ENCODE measurements around the gene SHISA7.

Gene SHISA7

GRCh38 chr19:55443045-55443823 is at the start of gene SHISA7:
TSS of gene SHISA7 (minus strand) at chr19:55443300. CDS start at chr19:55442863, 437 bp downstream.
- no peak for DNase-seq (ENCODE audit: low read depth, low spot score)

GRCh38 chr19:55492362-55492944 is 49.4 kb upstream of the SHISA7 start:
- DNase-seq (ENCODE audit: low read depth, low spot score) = no peak

- no peak for DNase-seq (ENCODE audit: low read depth, low spot score)
Measured at GRCh38 chr19:55491546-55492360, 48.7 kb upstream of the SHISA7 start.

DNA sequence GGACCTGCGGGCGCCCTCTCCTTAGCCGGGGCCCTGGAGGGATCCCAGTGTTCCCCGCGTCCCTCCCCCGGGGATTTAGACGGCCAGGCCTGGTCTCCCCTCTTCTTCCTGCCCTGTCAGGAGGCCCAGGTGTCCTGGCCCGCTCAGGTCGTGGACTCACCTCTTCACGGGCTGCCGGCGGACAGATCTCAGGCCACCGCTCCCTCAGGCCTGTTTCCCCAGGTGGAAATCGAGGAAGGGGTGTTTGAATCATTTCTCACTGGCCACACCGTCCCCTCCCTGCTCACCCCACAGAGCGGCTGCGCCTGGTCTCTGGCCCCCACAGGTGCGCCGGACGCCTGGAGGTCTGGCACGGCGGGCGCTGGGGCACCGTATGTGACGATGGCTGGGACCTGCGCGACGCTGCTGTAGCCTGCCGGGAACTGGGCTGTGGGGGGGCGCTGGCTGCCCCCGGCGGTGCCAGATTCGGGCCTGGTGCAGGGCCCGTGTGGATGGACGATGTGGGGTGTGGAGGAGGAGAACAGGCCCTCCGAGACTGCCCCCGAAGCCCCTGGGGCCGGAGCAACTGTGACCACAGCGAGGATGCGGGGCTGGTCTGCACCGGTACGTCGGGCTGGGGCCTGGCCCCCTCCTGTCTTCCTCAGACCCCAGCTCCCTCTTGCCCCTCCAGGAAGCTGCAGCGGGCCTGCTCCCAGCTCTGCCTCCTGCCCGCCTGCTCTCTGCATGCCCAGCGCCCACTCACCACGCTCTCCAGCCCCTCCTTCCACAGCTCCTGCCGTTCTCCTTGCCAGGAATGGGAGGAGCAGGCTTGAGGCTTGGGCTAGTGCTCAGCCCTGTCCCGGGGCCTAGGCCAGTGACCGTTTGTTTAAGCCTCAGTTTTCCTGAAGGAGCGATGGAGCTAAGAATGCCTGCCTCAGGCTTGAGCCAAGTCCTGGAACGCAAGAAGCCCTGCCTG is 47.7 kb upstream of the SHISA7 start:
- DNase-seq (ENCODE audit: low read depth, low spot score) = no peak

GRCh38 chr19:55489711-55490477 is 46.8 kb upstream of the SHISA7 start:
- no peak for DNase-seq (ENCODE audit: low read depth, low spot score)

GRCh38 chr19:55488986-55489710 is 46.0 kb upstream of the SHISA7 start:
- no peak for DNase-seq (ENCODE audit: low read depth, low spot score)

DNA sequence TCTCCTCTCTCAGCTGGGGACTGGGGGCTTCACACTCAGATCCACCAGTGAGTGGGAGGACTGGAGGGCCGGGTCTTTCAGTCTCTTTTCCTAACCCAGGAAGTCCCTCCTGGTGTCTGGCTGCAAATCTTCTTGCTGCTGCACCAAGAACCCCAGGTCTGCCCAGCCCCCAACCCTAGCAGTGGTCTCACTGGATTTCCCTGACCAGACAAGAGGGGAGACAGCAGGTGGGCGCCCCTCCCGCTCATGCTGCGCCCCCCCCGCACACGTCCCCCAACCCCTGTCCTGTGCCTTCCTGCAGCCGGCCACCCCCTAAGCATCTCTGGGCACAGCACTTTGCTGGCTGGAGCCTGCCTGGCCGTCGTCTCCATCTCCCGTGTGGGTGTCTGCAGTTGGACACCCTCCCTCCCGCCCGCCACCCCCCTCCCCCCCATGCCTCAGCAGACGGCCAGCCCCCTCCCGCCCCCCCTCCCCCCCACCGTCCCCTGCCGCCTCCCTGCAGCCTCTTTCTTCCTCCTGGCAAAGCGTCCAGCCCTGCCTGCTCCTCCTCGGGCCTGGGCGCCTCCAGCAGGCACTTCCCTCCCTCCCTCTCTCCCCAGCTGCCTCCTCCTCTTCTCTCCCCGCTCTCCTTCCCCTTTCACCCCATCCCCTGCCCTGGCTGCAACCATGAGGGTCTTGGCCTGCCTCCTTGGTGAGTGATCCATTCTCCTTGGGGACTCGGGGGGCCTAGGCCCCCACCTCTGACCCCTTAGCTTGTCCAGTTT is 45.0 kb upstream of the SHISA7 start, which contains the start of gene SSC5D:
Gene SSC5D (plus strand): TSS at position 513 of the 764 bp plus-strand sequence. CDS start 154 bp downstream, at position 667.
- no peak for DNase-seq (ENCODE audit: low read depth, low spot score)

DNA sequence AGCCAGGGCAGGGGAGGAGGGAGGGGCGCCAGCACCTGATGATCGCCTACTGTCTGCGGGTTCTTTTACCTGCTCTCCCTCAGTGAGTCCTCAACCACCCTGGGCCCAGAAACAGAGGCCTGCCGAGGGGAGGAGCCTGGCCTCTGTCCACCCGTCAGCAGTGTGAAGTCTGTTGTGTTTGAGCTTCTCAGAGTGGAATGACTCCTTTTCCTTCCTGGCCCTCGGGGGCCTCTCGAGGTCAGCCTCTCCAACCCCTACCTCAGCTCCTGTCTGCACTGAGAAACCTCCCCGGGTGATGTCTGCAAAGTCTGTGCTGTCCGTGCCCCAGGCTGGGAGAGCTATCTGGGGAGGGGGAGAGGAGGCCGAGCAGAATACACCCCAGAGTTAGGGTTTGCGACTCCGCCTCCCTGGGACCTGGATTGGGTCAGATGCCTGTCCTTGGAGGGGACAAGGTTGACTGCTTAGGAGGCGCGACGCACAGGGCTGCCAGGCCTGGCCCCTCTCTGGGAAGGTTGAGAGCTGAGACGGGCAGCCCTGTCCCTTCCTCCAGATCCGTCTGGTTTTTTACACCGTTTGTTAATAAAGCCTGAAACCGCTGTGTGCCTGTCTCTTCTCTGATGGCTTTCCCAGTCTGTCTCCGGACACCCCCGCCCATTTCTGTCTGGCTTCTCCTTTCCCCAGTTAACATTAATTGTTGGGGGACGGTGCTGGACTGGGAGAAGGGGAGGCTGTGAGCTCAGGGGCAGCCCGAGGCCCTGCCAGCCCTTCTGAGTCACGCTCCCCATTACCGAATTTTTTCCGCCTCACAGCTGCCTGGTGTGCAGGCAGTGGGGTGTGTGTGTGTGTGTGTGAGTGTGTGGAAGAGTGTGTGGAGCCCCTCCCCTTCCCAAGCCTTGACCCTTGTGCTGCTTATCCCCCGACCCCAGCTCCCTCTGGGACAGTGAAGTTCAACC is 44.1 kb upstream of the SHISA7 start:
- peak; percentile 92 for DNase-seq (ENCODE audit: low read depth, low spot score)

DNA sequence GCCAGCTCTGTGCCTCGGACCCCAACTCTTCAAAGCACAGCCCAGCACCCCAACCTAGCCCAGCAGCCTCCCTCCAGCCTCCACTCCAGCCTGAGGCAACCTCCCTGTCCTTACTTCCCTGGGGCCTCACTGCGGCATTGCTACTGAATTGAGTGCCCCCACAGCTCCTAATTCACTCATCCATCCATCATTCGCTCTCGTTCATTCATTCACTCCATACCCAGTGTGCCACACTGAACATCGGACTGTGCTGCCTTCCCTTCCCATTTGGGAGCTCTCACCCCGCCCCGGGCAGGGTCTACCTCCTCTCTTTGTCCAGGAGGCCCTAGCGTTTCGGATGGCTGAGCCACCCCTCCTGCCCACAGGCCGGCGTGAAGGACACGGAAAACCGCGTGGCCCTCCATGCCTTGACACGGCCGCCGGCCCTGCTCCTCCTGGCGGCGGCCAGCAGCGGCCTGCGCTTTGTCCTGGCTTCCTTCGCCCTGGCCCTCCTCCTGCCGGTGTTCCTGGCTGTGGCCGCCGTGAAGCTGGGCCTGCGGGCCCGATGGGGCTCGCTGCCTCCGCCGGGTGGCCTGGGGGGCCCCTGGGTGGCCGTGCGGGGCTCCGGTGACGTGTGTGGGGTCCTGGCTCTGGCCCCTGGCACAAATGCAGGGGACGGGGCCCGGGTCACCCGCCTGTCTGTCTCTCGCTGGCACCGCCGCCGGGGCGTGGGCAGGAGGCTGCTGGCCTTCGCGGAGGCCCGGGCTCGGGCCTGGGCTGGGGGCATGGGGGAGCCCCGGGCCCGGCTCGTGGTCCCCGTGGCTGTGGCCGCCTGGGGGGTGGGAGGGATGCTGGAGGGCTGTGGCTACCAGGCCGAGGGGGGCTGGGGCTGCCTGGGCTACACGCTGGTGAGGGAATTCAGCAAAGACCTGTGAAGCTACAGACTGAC is 43.2 kb upstream of the SHISA7 start:
- DNase-seq (ENCODE audit: low read depth, low spot score) = peak; percentile 60

- DNase-seq (ENCODE audit: low read depth, low spot score) = no peak
Measured at GRCh38 chr19:55485439-55486011, 42.4 kb upstream of the SHISA7 start.

DNA sequence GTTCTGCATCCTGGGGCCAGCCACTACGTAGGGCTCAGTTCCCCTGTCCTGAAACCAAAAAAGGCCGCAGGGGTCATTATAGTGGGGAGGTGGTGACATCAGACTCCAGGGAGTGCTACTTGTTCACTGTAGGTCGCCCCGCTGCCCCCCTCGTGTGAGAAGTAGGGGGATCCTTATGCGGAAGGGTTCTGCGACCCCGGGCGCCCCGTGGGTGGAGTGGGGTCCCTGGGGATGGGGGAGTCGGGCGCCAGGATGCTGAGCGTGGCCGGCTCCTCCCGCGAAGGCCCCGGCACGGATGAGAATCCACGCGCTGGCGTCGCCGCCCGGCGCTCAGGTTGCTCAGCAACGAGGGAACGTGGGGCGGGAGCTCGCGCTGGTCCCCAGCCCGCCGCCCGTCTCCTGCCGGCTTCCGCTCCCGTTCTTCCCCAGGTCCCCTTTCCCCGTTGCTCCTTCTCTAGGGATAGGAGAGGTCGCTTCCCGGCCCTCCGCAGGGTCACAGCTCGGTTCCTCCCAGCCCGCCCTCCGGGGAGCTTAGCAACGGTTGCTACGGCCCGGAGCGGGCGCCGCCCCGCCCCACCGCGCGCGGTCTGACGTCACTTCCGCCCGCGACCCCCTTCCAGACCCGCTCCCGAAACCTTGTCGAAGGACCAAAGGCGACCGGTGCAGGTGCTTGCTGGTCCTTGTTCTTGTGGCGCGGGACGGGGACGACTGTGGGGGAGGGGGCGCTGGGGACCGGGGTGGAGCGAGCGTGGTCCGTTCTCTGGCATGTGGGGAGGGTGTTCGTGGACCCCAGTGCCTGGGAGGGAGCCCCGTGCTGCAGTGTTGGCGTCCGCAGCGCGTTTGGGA is 41.7 kb upstream of the SHISA7 start, which contains the start of gene NAT14:
Gene NAT14 (plus strand): TSS at position 596 of the 846 bp plus-strand sequence. CDS start 521 bp downstream, outside the sequence.
- DNase-seq (ENCODE audit: low read depth, low spot score) = peak; percentile 93

- DNase-seq (ENCODE audit: low read depth, low spot score) = peak; percentile 71
Measured at GRCh38 chr19:55483706-55484592, 40.8 kb upstream of the SHISA7 start.

- DNase-seq (ENCODE audit: low read depth, low spot score) = no peak
Measured at GRCh38 chr19:55482967-55483705, 40.0 kb upstream of the SHISA7 start.

Measured in ELF-1 (cell line).